ENCODE results near the gene SLC36A2.

Gene SLC36A2

GRCh38 chr5:151283120-151283825 lies 64.1 kb downstream of the SLC36A2 start:
- Mint-ChIP-seq H3K4me3 (no peak overlapping the region), H3K27ac (no peak overlapping the region), H3K4me1 (ENCODE audit: low read depth) (peaks cover 3% of the 10 kb centered on the region), H3K9me3 (no peaks in the 10 kb centered on the region), H3K36me3 (ENCODE audit: low read depth) (no peaks in the 10 kb centered on the region), H3K27me3 (ENCODE audit: low read depth) (peaks cover 4% of the 10 kb centered on the region)

- Mint-ChIP-seq H3K4me1 (ENCODE audit: low read depth) (peaks cover 2% of the 10 kb centered on the region), H3K4me3 (no peak overlapping the region), H3K9me3 (no peaks in the 10 kb centered on the region), H3K36me3 (ENCODE audit: low read depth) (no peaks in the 10 kb centered on the region), H3K27me3 (ENCODE audit: low read depth) (peaks cover 5% of the 10 kb centered on the region), H3K27ac (no peak overlapping the region)
Measured at GRCh38 chr5:151281001-151281639, 66.2 kb downstream of the SLC36A2 start.

GRCh38 chr5:151280443-151280842 lies 66.9 kb downstream of the SLC36A2 start:
- Mint-ChIP-seq H3K4me3 (no peak overlapping the region), H3K9me3 (no peaks in the 10 kb centered on the region), H3K27me3 (ENCODE audit: low read depth) (peaks cover 8% of the 10 kb centered on the region), H3K27ac (no peak overlapping the region), H3K4me1 (ENCODE audit: low read depth) (peaks cover 2% of the 10 kb centered on the region), H3K36me3 (ENCODE audit: low read depth) (no peaks in the 10 kb centered on the region)

DNA sequence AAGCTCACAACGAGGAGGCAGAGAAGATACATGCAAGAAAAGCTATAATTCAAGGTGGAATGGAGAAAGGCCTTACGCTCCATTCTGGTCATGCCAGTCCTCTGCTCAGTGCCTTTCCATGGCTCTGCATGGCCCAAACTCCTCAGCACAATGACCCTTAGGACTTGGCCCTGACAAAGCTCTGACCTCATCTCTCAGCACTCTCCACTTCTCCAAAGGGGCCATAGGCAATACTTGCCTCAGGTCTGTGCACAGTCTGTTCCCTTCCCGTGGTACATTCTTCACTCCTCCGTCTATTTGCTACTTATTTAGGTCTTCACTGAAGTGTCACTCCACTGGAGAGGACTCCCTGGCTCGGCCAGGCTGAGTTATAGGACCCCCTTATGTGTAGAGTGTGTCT lies 68.5 kb downstream of the SLC36A2 start:
- Mint-ChIP-seq H3K27me3 (ENCODE audit: low read depth) (peaks cover 8% of the 10 kb centered on the region), H3K27ac (no peak overlapping the region), H3K36me3 (ENCODE audit: low read depth) (no peaks in the 10 kb centered on the region), H3K4me1 (ENCODE audit: low read depth) (no peaks in the 10 kb centered on the region), H3K9me3 (no peaks in the 10 kb centered on the region), H3K4me3 (no peak overlapping the region)

DNA sequence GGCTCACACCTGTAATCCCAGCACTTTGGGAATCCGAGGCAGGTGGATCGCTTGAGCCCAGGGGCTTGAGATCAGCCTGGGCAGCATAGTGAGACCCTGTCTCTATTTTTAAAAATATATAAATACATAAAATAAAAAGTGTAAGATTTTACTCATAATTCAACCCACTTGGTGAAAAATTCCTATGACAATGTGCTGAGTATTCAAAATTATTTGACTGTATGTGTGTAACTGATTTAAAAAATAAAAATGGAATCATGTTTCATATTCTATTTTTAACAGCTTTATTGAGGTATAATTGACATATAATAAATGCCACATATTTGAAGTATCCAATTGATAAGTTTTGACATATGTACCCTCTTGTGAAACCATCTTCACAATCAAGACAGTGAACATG lies 71.6 kb downstream of the SLC36A2 start:
- H3K4me3 Mint-ChIP-seq, result no peak overlapping the region
- H3K4me1 Mint-ChIP-seq (ENCODE audit: low read depth), result no peaks in the 10 kb centered on the region
- H3K27ac Mint-ChIP-seq, result no peak overlapping the region
- no peaks in the 10 kb centered on the region for H3K36me3 Mint-ChIP-seq (ENCODE audit: low read depth)
- H3K9me3 Mint-ChIP-seq, result no peaks in the 10 kb centered on the region
- H3K27me3 Mint-ChIP-seq (ENCODE audit: low read depth), result peaks cover 8% of the 10 kb centered on the region

- Mint-ChIP-seq H3K4me1 (ENCODE audit: low read depth) (no peaks in the 10 kb centered on the region), H3K9me3 (no peaks in the 10 kb centered on the region), H3K27me3 (ENCODE audit: low read depth) (peaks cover 5% of the 10 kb centered on the region), H3K27ac (no peak overlapping the region), H3K36me3 (ENCODE audit: low read depth) (no peaks in the 10 kb centered on the region), H3K4me3 (no peak overlapping the region)
Measured at GRCh38 chr5:151274666-151275065, 72.7 kb downstream of the SLC36A2 start.

DNA sequence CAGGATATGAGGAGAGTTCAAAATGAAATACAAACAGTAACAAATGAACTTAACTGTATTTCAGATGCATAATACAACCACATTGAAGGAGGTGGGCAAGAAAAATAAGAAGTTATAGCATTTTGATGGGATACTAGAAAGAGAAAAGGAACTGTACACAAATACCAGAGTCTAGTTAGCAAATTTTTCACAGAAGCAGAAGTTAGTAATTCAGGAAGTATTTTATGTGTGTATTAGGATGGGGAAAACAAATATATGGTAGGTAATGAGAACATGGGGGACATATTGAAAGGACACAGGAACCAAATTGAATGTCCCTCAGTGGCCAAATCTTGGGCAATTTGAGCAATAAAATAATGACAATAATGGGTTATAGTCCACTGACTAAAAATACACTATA lies 76.0 kb downstream of the SLC36A2 start:
- H3K27ac Mint-ChIP-seq, result no peak overlapping the region

DNA sequence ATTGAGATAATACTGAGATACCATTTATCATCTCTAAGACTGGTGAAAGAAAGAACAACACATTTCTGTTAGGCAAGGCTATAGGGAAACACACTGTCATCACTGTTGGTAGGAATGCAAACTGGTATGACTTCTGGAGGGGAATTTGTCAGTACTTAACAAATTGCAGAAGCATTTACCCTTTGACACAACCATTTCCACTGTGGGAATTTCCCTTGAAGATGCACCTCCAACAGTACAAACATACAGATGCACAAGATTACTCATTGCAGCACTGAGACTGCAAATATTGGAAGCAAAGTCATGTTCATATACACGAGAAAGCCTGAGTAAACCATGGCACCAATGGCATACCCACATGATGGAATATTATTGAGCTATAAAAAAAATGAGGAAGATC lies 76.8 kb downstream of the SLC36A2 start:
- Mint-ChIP-seq H3K4me1 (ENCODE audit: low read depth) (no peaks in the 10 kb centered on the region), H3K4me3 (no peak overlapping the region), H3K36me3 (ENCODE audit: low read depth) (peaks cover 16% of the 10 kb centered on the region), H3K9me3 (no peaks in the 10 kb centered on the region), H3K27ac (no peak overlapping the region), H3K27me3 (ENCODE audit: low read depth) (no peaks in the 10 kb centered on the region)

More for the DNA sequence above, 76.0 kb downstream of the SLC36A2 start:
- Mint-ChIP-seq H3K4me3 (no peak overlapping the region), H3K36me3 (ENCODE audit: low read depth) (peaks cover 16% of the 10 kb centered on the region), H3K4me1 (ENCODE audit: low read depth) (no peaks in the 10 kb centered on the region), H3K27me3 (ENCODE audit: low read depth) (peaks cover 4% of the 10 kb centered on the region), H3K9me3 (no peaks in the 10 kb centered on the region)

- Mint-ChIP-seq H3K4me1 (ENCODE audit: low read depth) (peaks cover 16% of the 10 kb centered on the region), H3K36me3 (ENCODE audit: low read depth) (peaks cover 30% of the 10 kb centered on the region), H3K9me3 (no peaks in the 10 kb centered on the region), H3K4me3 (no peak overlapping the region), H3K27me3 (ENCODE audit: low read depth) (no peaks in the 10 kb centered on the region), H3K27ac (no peak overlapping the region)
Measured at GRCh38 chr5:151267491-151268260, 79.7 kb downstream of the SLC36A2 start.
